Large intestine (tissue), 3 donors: Measurements from ENCODE around the gene RHOG. TPM values are rescaled to one million over a fixed set of nuclear protein-coding genes. Genes with fewer than 3 reads are reported as not detected.
A peak's percentile ranks its signal among the peaks of the same experiment; 100 is the strongest.

ENCODE experiments used
- DNase-seq, 2 donors: peaks; one replicate each; pipeline versions ENCODE4 v3.0.0 to v3.0.0-alpha.2; 2013
- H3K27ac ChIP-seq: one replicate; pipeline ENCODE4 v1.5.1; 2013; ENCODE audit warnings: low read length
- H3K27me3 ChIP-seq: 2 replicates; pipeline ENCODE4 v1.6.1; 2013; ENCODE audit warnings: low read length; ENCODE audit not compliant: control insufficient read depth, insufficient read depth
- H3K36me3 ChIP-seq: 2 replicates; pipeline ENCODE4 v1.6.1; 2013; ENCODE audit warnings: low read length; ENCODE audit not compliant: control insufficient read depth, insufficient read depth
- H3K4me1 ChIP-seq: one replicate; pipeline ENCODE4 v1.6.1; 2013; ENCODE audit warnings: low read length; ENCODE audit not compliant: control insufficient read depth, insufficient read depth
- H3K4me3 ChIP-seq: one replicate; pipeline ENCODE4 v1.5.1; 2013; ENCODE audit warnings: low read length
- H3K9me3 ChIP-seq: one replicate; pipeline ENCODE4 v1.6.1; 2013; ENCODE audit warnings: mild to moderate bottlenecking, low read depth, low read length, moderate library complexity; ENCODE audit not compliant: control insufficient read depth
- WGBS: methylation state at CpG from one replicate; pipeline ENCODE4 v1.1.5; 2013; ENCODE audit warnings: low lambda C conversion rate; ENCODE audit not compliant: insufficient coverage; 5-methylcytosine and 5-hydroxymethylcytosine counted together
- polyA plus RNA-seq: library from polyadenylated mRNA; unstranded; fragments of 120-200 nt; gene quantifications from one replicate; pipeline ENCODE4 v1.2.1, GENCODE V29; 2013

The RHOG gene
- polyA plus RNA-seq, 1 donor: 48.9 TPM

GRCh38 chr11:3808861-3809623 is 31.7 kb downstream of the RHOG start:
- no CpG with 5 or more reads among the region's 5 CpGs for WGBS

GRCh38 chr11:3807909-3808860 is 32.6 kb downstream of the RHOG start, which contains the start of gene PGAP2:
Gene PGAP2 (plus strand): TSS chr11:3808560. CDS start chr11:3811260, 2,700 bp downstream.
- Histone ChIP-seq H3K9me3 (no peaks in the 10 kb centered on the region), H3K36me3 (no peaks in the 10 kb centered on the region)
- no CpG with 5 or more reads among the region's 55 CpGs for WGBS

More at GRCh38 chr11:3808861-3809623, 31.7 kb downstream of the RHOG start:
- Histone ChIP-seq H3K27me3 (no peaks in the 10 kb centered on the region), H3K9me3 (no peaks in the 10 kb centered on the region), H3K27ac (peak overlapping the region; percentile 90), H3K36me3 (no peaks in the 10 kb centered on the region), H3K4me3 (peak overlapping the region; percentile 73), H3K4me1 (peaks cover 11% of the 10 kb centered on the region)
- DNase-seq: peak; percentile 86 to 92

GRCh38 chr11:3803726-3804495 is 36.8 kb downstream of the RHOG start:
- H3K9me3 ChIP-seq: no peaks in the 10 kb centered on the region
- no peak overlapping the region for H3K4me3 ChIP-seq
- DNase-seq: no peak
- no peaks in the 10 kb centered on the region for H3K36me3 ChIP-seq
- H3K4me1 ChIP-seq: peaks cover 12% of the 10 kb centered on the region
- no peaks in the 10 kb centered on the region for H3K27me3 ChIP-seq
- H3K27ac ChIP-seq: no peak overlapping the region
- WGBS: no CpG with 5 or more reads among the region's 11 CpGs

More at GRCh38 chr11:3807909-3808860, 32.6 kb downstream of the RHOG start, which contains the start of gene PGAP2:
- peak; percentile 65 to 88 for DNase-seq
- peaks cover 11% of the 10 kb centered on the region for H3K4me1 ChIP-seq
- no peaks in the 10 kb centered on the region for H3K27me3 ChIP-seq
- peak within 1 kb of the TSS; percentile 73 for H3K4me3 ChIP-seq
- peak within 1 kb of the TSS; percentile 90 for H3K27ac ChIP-seq

- Histone ChIP-seq H3K27ac (peak overlapping the region; percentile 74), H3K4me1 (peaks cover 9% of the 10 kb centered on the region), H3K4me3 (no peak overlapping the region), H3K27me3 (no peaks in the 10 kb centered on the region), H3K36me3 (no peaks in the 10 kb centered on the region), H3K9me3 (no peaks in the 10 kb centered on the region)
- no CpG with 5 or more reads among the region's 4 CpGs for WGBS
- DNase-seq: peak; percentile 52 to 74
Measured at GRCh38 chr11:3802011-3802790, 38.6 kb downstream of the RHOG start.

GRCh38 chr11:3799873-3800272 is 40.9 kb downstream of the RHOG start:
- peak in 1 of 2 donors; percentile 72 for DNase-seq
- no peaks in the 10 kb centered on the region for H3K9me3 ChIP-seq
- peak overlapping the region; percentile 33 for H3K27ac ChIP-seq
- no peak overlapping the region for H3K4me3 ChIP-seq
- no peaks in the 10 kb centered on the region for H3K27me3 ChIP-seq
- H3K36me3 ChIP-seq: peaks cover 5% of the 10 kb centered on the region
- H3K4me1 ChIP-seq: peaks cover 13% of the 10 kb centered on the region
- no CpG with 5 or more reads among the region's 5 CpGs for WGBS

GRCh38 chr11:3799143-3799542 is 41.6 kb downstream of the RHOG start:
- peak overlapping the region; percentile 33 for H3K27ac ChIP-seq
- peaks cover 13% of the 10 kb centered on the region for H3K4me1 ChIP-seq
- H3K4me3 ChIP-seq: no peak overlapping the region
- no peaks in the 10 kb centered on the region for H3K27me3 ChIP-seq
- H3K36me3 ChIP-seq: peaks cover 10% of the 10 kb centered on the region
- no CpG with 5 or more reads among the region's 9 CpGs for WGBS
- no peak for DNase-seq
- H3K9me3 ChIP-seq: no peaks in the 10 kb centered on the region

GRCh38 chr11:3797329-3798090 is 43.2 kb downstream of the RHOG start, which contains the start of gene NUP98:
Gene NUP98 (minus strand): TSS chr11:3797554. CDS start chr11:3782117, 15,437 bp downstream.
- peak; percentile 100 for DNase-seq
- no CpG with 5 or more reads among the region's 86 CpGs for WGBS
- no peaks in the 10 kb centered on the region for H3K9me3 ChIP-seq

GRCh38 chr11:3796801-3797328 is 43.9 kb downstream of the RHOG start:
- Histone ChIP-seq H3K27ac (peak overlapping the region; percentile 96), H3K36me3 (peaks cover 26% of the 10 kb centered on the region), H3K4me3 (peak overlapping the region; percentile 99), H3K9me3 (no peaks in the 10 kb centered on the region), H3K4me1 (peaks cover 6% of the 10 kb centered on the region), H3K27me3 (no peaks in the 10 kb centered on the region)
- DNase-seq: no peak
- 0% methylated on average over 3 of the region's 26 CpGs for WGBS

More at GRCh38 chr11:3797329-3798090, 43.2 kb downstream of the RHOG start, which contains the start of gene NUP98:
- peaks cover 12% of the 10 kb centered on the region for H3K4me1 ChIP-seq
- H3K27ac ChIP-seq: peak within 1 kb of the TSS; percentile 96
- no peaks in the 10 kb centered on the region for H3K27me3 ChIP-seq
- peaks cover 22% of the 10 kb centered on the region for H3K36me3 ChIP-seq
- peak within 1 kb of the TSS; percentile 99 for H3K4me3 ChIP-seq
